SK-N-MC (cell line): ENCODE data around the gene NFIB.

Source experiments
- EZH2 ChIP-seq: fragments of 200-600 bp; sonication (generic); IDR thresholded peaks from one replicate; pipeline ENCODE4 v1.6.1; 2017; ENCODE audit warnings: antibody characterized with exemption
- FOXP2 ChIP-seq: optimal IDR thresholded peaks from 2 replicates; pipeline ENCODE3; 2011; ENCODE audit warnings: mild to moderate bottlenecking, moderate library complexity; ENCODE audit not compliant: insufficient read depth; ENCODE audit errors: extremely low read length, control extremely low read depth
- POLR2AphosphoS5 ChIP-seq: IDR thresholded peaks from 2 replicates; pipeline ENCODE4 v1.6.1; 2012; ENCODE audit warnings: mild to moderate bottlenecking, low read depth, low read length, borderline replicate concordance

GRCh38 chr9:14313378-14313940, 482 bp downstream of the NFIB start:
- TF ChIP-seq POLR2AphosphoS5 (no peak; the same call in 1 of the 2 replicates), EZH2 (no peak), FOXP2 (no peak)
